A549 (cell line): ENCODE data around the gene UBAC2. TPM values are rescaled to one million over a fixed set of nuclear protein-coding genes. Genes with fewer than 3 reads are reported as not detected.

Source experiments
- ATAC-seq, 2 experiments: fragments of 200-7000 bp in 1 of 2; fragments of >200 bp in 1 of 2; cut with Nextera tagmentation in 1 of 2; cut with Tn5 transposase in 1 of 2; 3 replicates each; pipeline versions ENCODE4 v1.8.0 to v1.9.1; 2018 to 2020; ENCODE audit warnings: mild to moderate bottlenecking in 1 of 2, moderate library complexity in 1 of 2
- CTCF ChIA-PET: fragments of 300-600 bp; sonication (Branson Sonifier 250); formaldehyde crosslinking; extraction: SDS; loops from one replicate; lab custom pipeline; 2021; ENCODE audit warnings: antibody characterized with exemption, inconsistent platforms; lab: Yijun Ruan, JAX
- POLR2A ChIA-PET: fragments of 350-600 bp; formaldehyde crosslinking; extraction: SDS; loops from one replicate; lab custom pipeline; 2021; ENCODE audit warnings: antibody characterized with exemption, inconsistent platforms; lab: Yijun Ruan, JAX
- DNase-seq, 2 experiments: peaks; one replicate each; pipeline versions ENCODE4 v3.0.0 to v3.0.0-alpha.2; 2011 to 2016; ENCODE audit warnings: low read depth in 1 of 2, low spot score in 1 of 2
- FAIRE-seq: peaks from 2 replicates; lab custom pipeline; 2011; peaks lifted over from hg19 to GRCh38; lab: Jason Lieb, UNC
- H3K27ac ChIP-seq, 2 experiments: fragments of >200 bp; sonication (Bioruptor Twin); formaldehyde crosslinking; 3 replicates each; pipeline ENCODE4 v1.5.1; 2016 to 2017
- H3K4me1 ChIP-seq: fragments of >200 bp; sonication (Bioruptor Twin); formaldehyde crosslinking; 3 replicates; pipeline ENCODE4 v1.6.1; 2016
- H3K4me2 ChIP-seq: fragments of >200 bp; sonication (Bioruptor Twin); formaldehyde crosslinking; 3 replicates; pipeline ENCODE4 v1.6.1; 2016
- H3K4me3 ChIP-seq: fragments of >200 bp; sonication (Bioruptor Twin); formaldehyde crosslinking; 3 replicates; pipeline ENCODE4 v1.5.1; 2016
- H3K9me3 ChIP-seq: fragments of >200 bp; sonication (Bioruptor Twin); formaldehyde crosslinking; 3 replicates; pipeline ENCODE4 v1.6.1; 2016
- ATOH8 ChIP-seq: fragments of 250-450 bp; sonication (Bioruptor Pico); IDR thresholded peaks from 2 replicates; pipeline ENCODE4 v1.5.0; 2020; ENCODE audit warnings: low read depth, mild to moderate bottlenecking, moderate library complexity
- BCL3 ChIP-seq: fragments of >200 bp; sonication (Bioruptor Twin); formaldehyde crosslinking; IDR thresholded peaks from 3 replicates; pipeline ENCODE4 v1.6.1; 2016
- CBX8 ChIP-seq: fragments of 200-600 bp; sonication (generic); IDR thresholded peaks from 2 replicates; pipeline ENCODE4 v1.6.1; 2016
- CEBPB ChIP-seq, 2 experiments: fragments of >200 bp in 1 of 2; sonication (Bioruptor Twin) in 1 of 2; formaldehyde crosslinking in 1 of 2; IDR thresholded peaks; 2 replicates each; pipeline ENCODE4 v1.6.1; 2012 to 2016
- E2F6 ChIP-seq: IDR thresholded peaks from 2 replicates; pipeline ENCODE4 v1.6.1; 2012; ENCODE audit warnings: low read depth, borderline replicate concordance
- EHF ChIP-seq: fragments of 250-450 bp; sonication (Bioruptor Pico); IDR thresholded peaks from 2 replicates; pipeline ENCODE4 v1.5.0; 2020; ENCODE audit warnings: mild to moderate bottlenecking
- EHMT2 ChIP-seq: fragments of 200-600 bp; sonication (generic); IDR thresholded peaks from 2 replicates; pipeline ENCODE4 v1.6.1; 2016; ENCODE audit warnings: antibody characterized with exemption, low read depth, mild to moderate bottlenecking, moderate library complexity
- ELK1 ChIP-seq: fragments of 150-350 bp; IDR thresholded peaks from 2 replicates; pipeline ENCODE4 v1.6.1; 2014; ENCODE audit warnings: low read depth, mild to moderate bottlenecking, low read length
- ESRRA ChIP-seq: fragments of 150-350 bp; IDR thresholded peaks from 2 replicates; pipeline ENCODE4 v1.6.1; 2014; ENCODE audit warnings: mild to moderate bottlenecking, low read length, borderline replicate concordance
- HDAC2 ChIP-seq: fragments of 200-600 bp; sonication (generic); IDR thresholded peaks from 2 replicates; pipeline ENCODE4 v1.6.1; 2016
- HEYL ChIP-seq: fragments of 250-450 bp; sonication (Bioruptor Pico); IDR thresholded peaks from 2 replicates; pipeline ENCODE4 v1.8.0; 2021; ENCODE audit warnings: mild to moderate bottlenecking, moderate library complexity
- HOXB5 ChIP-seq: fragments of 250-450 bp; sonication (Bioruptor Pico); IDR thresholded peaks from 2 replicates; pipeline ENCODE4 v1.5.0; 2020; ENCODE audit warnings: mild to moderate bottlenecking, moderate library complexity
- JUNB ChIP-seq: fragments of >200 bp; sonication (Bioruptor Twin); formaldehyde crosslinking; IDR thresholded peaks from 2 replicates; pipeline ENCODE4 v1.6.1; 2016
- KDM1A ChIP-seq: fragments of 200-600 bp; sonication (generic); IDR thresholded peaks from 2 replicates; pipeline ENCODE4 v1.6.1; 2016; ENCODE audit warnings: low read depth, mild to moderate bottlenecking
- KDM5A ChIP-seq: fragments of 200-600 bp; sonication (generic); IDR thresholded peaks from 2 replicates; pipeline ENCODE4 v1.6.1; 2016; ENCODE audit warnings: antibody characterized with exemption, mild to moderate bottlenecking
- NR3C1 ChIP-seq: fragments of >200 bp; sonication (Bioruptor Twin); formaldehyde crosslinking; IDR thresholded peaks from 3 replicates; pipeline ENCODE4 v1.6.1; 2017
- POLR2AphosphoS2 ChIP-seq: conservative IDR thresholded peaks from 2 replicates; pipeline ENCODE4 v1.6.1; 2012; ENCODE audit warnings: low read length, improper control_type of control experiment, inconsistent platforms
- RAD21 ChIP-seq, 2 experiments: fragments of >200 bp in 1 of 2; sonication (Bioruptor Twin) in 1 of 2; formaldehyde crosslinking in 1 of 2; IDR thresholded peaks in 1 of 2; conservative IDR thresholded peaks in 1 of 2; 2 replicates in 1 of 2; 3 replicates in 1 of 2; pipeline ENCODE4 v1.6.1; 2012 to 2018; ENCODE audit warnings: inconsistent platforms in 1 of 2
- REST ChIP-seq: fragments of 200-600 bp; sonication (generic); IDR thresholded peaks from 2 replicates; pipeline ENCODE4 v1.6.1; 2016; ENCODE audit warnings: antibody characterized with exemption, mild to moderate bottlenecking, moderate library complexity
- SREBF2 ChIP-seq: fragments of 450-650 bp; IDR thresholded peaks from 2 replicates; pipeline ENCODE4 v1.6.1; 2014; ENCODE audit warnings: mild to moderate bottlenecking, moderate library complexity
- ZC3H11A ChIP-seq: fragments of 450-650 bp; IDR thresholded peaks from 2 replicates; pipeline ENCODE4 v1.6.1; 2014; ENCODE audit warnings: antibody characterized with exemption, mild to moderate bottlenecking
- ZNF302 ChIP-seq: fragments of 250-450 bp; sonication (Bioruptor Pico); IDR thresholded peaks from 2 replicates; pipeline ENCODE4 v1.9.0; 2021; ENCODE audit warnings: inconsistent platforms, mild to moderate bottlenecking, moderate library complexity
- ZSCAN20 ChIP-seq: fragments of 250-450 bp; sonication (Bioruptor Pico); IDR thresholded peaks from 2 replicates; pipeline ENCODE4 v1.8.0; 2022; ENCODE audit warnings: mild to moderate bottlenecking, moderate library complexity
- WGBS: methylation state at CpG from one replicate; pipeline ENCODE4 v1.1.6; 2017; ENCODE audit errors: missing lambda C conversion rate; 5-methylcytosine and 5-hydroxymethylcytosine counted together
- polyA plus RNA-seq, 4 experiments: library from polyadenylated mRNA; depleted of rRNA in 3 of 4; stranded (reverse); fragments of >200 nt; fragmentation: RNase III in 1 of 4; extraction: RNeasy Plus Mini Kit Qiagen cat#74134 plus additional on column Dnase treatment in 1 of 4; gene quantifications; 2 replicates in 3 of 4; 3 replicates in 1 of 4; pipeline ENCODE4 v1.2.3, GENCODE V29; 2011 to 2017

The UBAC2 gene
- polyA plus RNA-seq, 2 of the 4 experiments (the other 2 are of a cell fraction): 61.6 to 103 TPM

- WGBS: 78% methylated on average over 8 of the region's 8 CpGs
- ChIA-PET POLR2A (no interaction called here), CTCF (no interaction called here)
- Histone ChIP-seq H3K4me1 (no peaks in the 10 kb centered on the region), H3K4me3 (no peak overlapping the region)
- FAIRE-seq: no peak
- TF ChIP-seq CEBPB (IDR thresholded peaks at IDR 0.05) (no peak), KDM5A (no peak), ZNF302 (CRISPR knock-in tag) (no peak), BCL3 (no peak), HEYL (CRISPR knock-in tag) (no peak), EHMT2 (no peak), ELK1 (no peak), KDM1A (no peak), NR3C1 (no peak), ESRRA (no peak), HOXB5 (CRISPR knock-in tag) (no peak), E2F6 (no peak), POLR2AphosphoS2 (no peak), ZC3H11A (no peak), RAD21 (conservative IDR thresholded peaks at IDR 0.05 in 1 of 2, IDR thresholded peaks at IDR 0.05 in 1 of 2) (no peak), JUNB (no peak), HDAC2 (no peak)
- TF ChIP-seq, all 56 proteins: peak for 0
- Histone ChIP-seq H3K4me2 (no peak overlapping the region), H3K27ac (no peak overlapping the region), H3K9me3 (no peaks in the 10 kb centered on the region)
- DNase-seq (no peak), ATAC-seq (no peak)
Measured at GRCh38 chr13:99339736-99340397, 139.2 kb downstream of the UBAC2 start.

GRCh38 chr13:99340638-99341037, 140.0 kb downstream of the UBAC2 start:
- no peak for FAIRE-seq
- H3K4me3 ChIP-seq: no peak overlapping the region
- ChIA-PET POLR2A (no interaction called here), CTCF (no interaction called here)
- no peak overlapping the region for H3K27ac ChIP-seq
- ATAC-seq: no peak
- no peak overlapping the region for H3K4me2 ChIP-seq
- TF ChIP-seq ATOH8 (CRISPR knock-in tag) (no peak), ZSCAN20 (CRISPR knock-in tag) (no peak), KDM1A (no peak)
- no peak for DNase-seq
- H3K4me1 ChIP-seq: no peaks in the 10 kb centered on the region
- H3K9me3 ChIP-seq: no peaks in the 10 kb centered on the region

GRCh38 chr13:99341969-99342722, 141.5 kb downstream of the UBAC2 start:
- H3K4me1 ChIP-seq: no peaks in the 10 kb centered on the region
- TF ChIP-seq BCL3 (no peak), SREBF2 (no peak), EHMT2 (no peak), E2F6 (no peak), EHF (CRISPR knock-in tag) (no peak), RAD21 (conservative IDR thresholded peaks at IDR 0.05 in 1 of 2, IDR thresholded peaks at IDR 0.05 in 1 of 2) (no peak), CBX8 (no peak), REST (no peak), KDM1A (no peak)
- no peaks in the 10 kb centered on the region for H3K9me3 ChIP-seq
- no peak overlapping the region for H3K4me3 ChIP-seq
- no peak for DNase-seq
- POLR2A ChIA-PET: no interaction called here
- no peak for FAIRE-seq
- no peak for ATAC-seq
- CTCF ChIA-PET: no interaction called here
- 98% methylated on average over 13 of the region's 16 CpGs for WGBS
- H3K27ac ChIP-seq: no peak overlapping the region
- H3K4me2 ChIP-seq: no peak overlapping the region
